ENCODE data around the gene VPS13C. TPM values are rescaled to one million over a fixed set of nuclear protein-coding genes. Genes with fewer than 3 reads are reported as not detected.
A peak's percentile ranks its signal among the peaks of the same experiment; 100 is the strongest.

VPS13C gene
- total RNA-seq, 1 donor from 2014 or later: 87.1 TPM

- intact Hi-C loops (cut with DNase I): no loop called here
- H3K4me1 ChIP-seq: no peaks in the 10 kb centered on the region
- TF ChIP-seq, protein P1, sequence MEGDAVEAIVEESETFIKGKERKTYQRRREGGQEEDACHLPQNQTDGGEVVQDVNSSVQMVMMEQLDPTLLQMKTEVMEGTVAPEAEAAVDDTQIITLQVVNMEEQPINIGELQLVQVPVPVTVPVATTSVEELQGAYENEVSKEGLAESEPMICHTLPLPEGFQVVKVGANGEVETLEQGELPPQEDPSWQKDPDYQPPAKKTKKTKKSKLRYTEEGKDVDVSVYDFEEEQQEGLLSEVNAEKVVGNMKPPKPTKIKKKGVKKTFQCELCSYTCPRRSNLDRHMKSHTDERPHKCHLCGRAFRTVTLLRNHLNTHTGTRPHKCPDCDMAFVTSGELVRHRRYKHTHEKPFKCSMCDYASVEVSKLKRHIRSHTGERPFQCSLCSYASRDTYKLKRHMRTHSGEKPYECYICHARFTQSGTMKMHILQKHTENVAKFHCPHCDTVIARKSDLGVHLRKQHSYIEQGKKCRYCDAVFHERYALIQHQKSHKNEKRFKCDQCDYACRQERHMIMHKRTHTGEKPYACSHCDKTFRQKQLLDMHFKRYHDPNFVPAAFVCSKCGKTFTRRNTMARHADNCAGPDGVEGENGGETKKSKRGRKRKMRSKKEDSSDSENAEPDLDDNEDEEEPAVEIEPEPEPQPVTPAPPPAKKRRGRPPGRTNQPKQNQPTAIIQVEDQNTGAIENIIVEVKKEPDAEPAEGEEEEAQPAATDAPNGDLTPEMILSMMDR (IDR thresholded peaks at IDR 0.05): peak; percentile 98
- no peak overlapping the region for H3K4me3 ChIP-seq
- H3K36me3 ChIP-seq: no peaks in the 10 kb centered on the region
- no peak overlapping the region for H3K27ac ChIP-seq
- no peaks in the 10 kb centered on the region for H3K27me3 ChIP-seq
- ATAC-seq (peak; percentile 90), DNase-seq (peak; percentile 87)
- no peaks in the 10 kb centered on the region for H3K9me3 ChIP-seq
Measured at GRCh38 chr15:61834076-61834697, 226.1 kb downstream of the VPS13C start.

DNA sequence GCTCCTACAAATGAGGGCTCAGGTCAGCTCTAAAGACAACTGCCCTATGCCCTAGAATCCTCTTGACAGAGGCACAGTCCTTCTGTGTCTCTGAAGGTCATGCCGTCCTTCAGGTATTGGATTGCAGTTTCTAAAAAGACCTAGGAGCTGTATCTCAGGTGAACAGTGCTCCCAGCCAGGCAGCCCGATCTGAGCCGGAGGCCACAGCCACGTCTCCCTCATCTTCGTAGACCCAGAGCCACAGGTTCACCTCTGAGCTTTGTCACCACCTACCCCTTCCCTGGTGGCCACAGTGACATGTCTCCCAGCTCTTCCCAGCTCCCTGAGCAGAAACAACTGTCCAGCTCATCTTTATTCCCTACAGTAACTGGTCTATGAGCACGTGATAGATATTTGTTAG is 228.0 kb downstream of the VPS13C start:
- no peak for ATAC-seq
- Histone ChIP-seq H3K9me3 (no peaks in the 10 kb centered on the region), H3K4me3 (no peak overlapping the region), H3K27ac (no peak overlapping the region), H3K27me3 (no peaks in the 10 kb centered on the region), H3K4me1 (no peaks in the 10 kb centered on the region), H3K36me3 (no peaks in the 10 kb centered on the region)
- no peak for DNase-seq
- TF ChIP-seq, protein P1 (IDR thresholded peaks at IDR 0.05): no peak
- intact Hi-C loops (cut with DNase I): no loop called here

DNA sequence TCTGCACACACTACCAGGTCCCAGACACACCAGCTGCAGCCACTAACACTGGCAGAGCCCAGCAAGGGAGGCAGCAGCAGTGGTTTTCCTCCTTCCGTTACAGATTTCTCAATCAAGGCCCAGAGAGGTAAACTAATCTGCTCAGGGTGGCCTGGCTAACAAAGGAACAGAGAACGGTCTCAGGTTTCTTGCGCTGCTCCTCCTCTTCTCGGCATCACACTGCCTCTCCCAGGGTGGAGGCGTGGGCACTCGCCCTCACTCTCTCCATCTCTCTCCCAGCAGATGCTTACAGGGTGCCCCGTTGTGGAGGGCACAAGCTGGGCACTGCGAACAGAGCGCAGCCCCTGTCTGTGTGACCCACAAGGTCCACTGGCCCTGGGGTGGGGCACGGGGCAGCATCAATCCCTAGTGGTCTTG is 228.7 kb downstream of the VPS13C start:
- Histone ChIP-seq H3K36me3 (no peaks in the 10 kb centered on the region), H3K9me3 (no peaks in the 10 kb centered on the region), H3K27ac (no peak overlapping the region), H3K27me3 (no peaks in the 10 kb centered on the region), H3K4me3 (no peak overlapping the region), H3K4me1 (no peaks in the 10 kb centered on the region)
- ATAC-seq: no peak
- no peak for DNase-seq
- TF ChIP-seq, protein P1 (IDR thresholded peaks at IDR 0.05): no peak
- intact Hi-C loops (cut with DNase I): no loop called here

DNA sequence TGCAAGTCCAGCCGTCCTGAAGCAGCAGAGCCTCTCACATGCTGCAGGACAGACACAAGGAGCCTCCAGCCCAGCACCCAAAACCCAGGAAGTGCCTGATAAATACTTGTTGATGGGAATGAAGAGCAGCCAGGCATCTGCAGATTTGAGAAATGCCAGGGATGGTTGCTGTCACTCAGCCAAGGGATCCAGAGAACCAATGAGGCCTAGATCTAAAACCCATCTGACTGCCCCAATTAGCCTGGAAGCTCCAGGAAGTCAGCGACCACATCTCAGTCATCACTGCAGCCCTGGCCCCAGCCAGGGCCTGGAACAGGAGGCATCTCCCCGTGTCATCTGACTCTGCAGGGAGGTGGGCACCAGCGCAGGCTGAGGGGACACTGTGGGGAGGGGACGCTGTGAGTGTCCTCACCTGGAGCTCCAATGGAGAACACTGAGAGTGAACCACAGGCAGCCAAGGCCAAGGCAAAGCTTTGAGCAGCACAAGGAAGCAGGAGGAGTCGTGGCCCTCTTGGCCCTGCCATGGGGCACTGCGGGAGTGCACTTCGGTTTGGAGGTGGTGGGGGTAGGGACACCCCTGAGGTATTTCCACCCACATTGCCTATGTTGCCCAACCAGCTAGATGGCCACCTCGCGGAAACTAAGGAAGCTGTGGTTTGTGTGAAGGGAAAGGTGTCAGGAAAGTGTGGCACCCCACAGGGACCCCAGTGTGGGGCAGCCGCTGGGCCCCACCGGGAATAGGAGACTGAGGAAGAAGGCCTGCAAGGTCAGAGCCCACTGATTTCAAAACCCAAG is 229.5 kb downstream of the VPS13C start:
- H3K27ac ChIP-seq: no peak overlapping the region
- no peaks in the 10 kb centered on the region for H3K27me3 ChIP-seq
- H3K4me3 ChIP-seq: no peak overlapping the region
- no peaks in the 10 kb centered on the region for H3K36me3 ChIP-seq
- H3K9me3 ChIP-seq: no peaks in the 10 kb centered on the region
- TF ChIP-seq, protein P1 (IDR thresholded peaks at IDR 0.05): no peak
- no peaks in the 10 kb centered on the region for H3K4me1 ChIP-seq
- DNase-seq (no peak), ATAC-seq (no peak)
- intact Hi-C loops (cut with DNase I): no loop called here

- no peak for ATAC-seq
- Histone ChIP-seq H3K9me3 (no peaks in the 10 kb centered on the region), H3K36me3 (no peaks in the 10 kb centered on the region), H3K4me1 (no peaks in the 10 kb centered on the region), H3K27ac (no peak overlapping the region), H3K27me3 (no peaks in the 10 kb centered on the region), H3K4me3 (no peak overlapping the region)
- intact Hi-C loops (cut with DNase I): no loop called here
- no peak for DNase-seq
- TF ChIP-seq, protein P1 (IDR thresholded peaks at IDR 0.05): no peak
Measured at GRCh38 chr15:61829514-61829889, 230.7 kb downstream of the VPS13C start.
